GM21515 (cell line): Measurements from ENCODE around the gene RPS13.
"Not testable (repeated sequence)": the region's sequence is repeated elsewhere in the genome, so short reads cannot be mapped to it uniquely, and the experiment has no call there.

Source experiments
- ATAC-seq: cut with Tn5 transposase; IDR thresholded peaks from one replicate; pipeline ENCODE4 v1.9.1; 2021; ENCODE audit not compliant: unreplicated experiment

RPS13 gene

GRCh38 chr11:17036666-17037658 is 40.5 kb downstream of the RPS13 start:
- ATAC-seq: no peak

- not testable (repeated sequence) for ATAC-seq
These were observed 43.4 kb downstream of the RPS13 start for GRCh38 chr11:17034027-17034426.

- no peak for ATAC-seq
These were observed 50.9 kb downstream of the RPS13 start for GRCh38 chr11:17026487-17027082.

- ATAC-seq: no peak
These were observed 52.5 kb downstream of the RPS13 start for GRCh38 chr11:17024924-17025323.
